Superior temporal gyrus (tissue), 1 donor: ENCODE measurements around the gene FBN2.

Experiments
- DNase-seq: peaks from one replicate; pipeline ENCODE4 v3.0.0-alpha.2; 2016; ENCODE audit errors: extremely low spot score

FBN2 gene

GRCh38 chr5:128253161-128253560 is 284.9 kb downstream of the FBN2 start:
- DNase-seq: no peak

DNA sequence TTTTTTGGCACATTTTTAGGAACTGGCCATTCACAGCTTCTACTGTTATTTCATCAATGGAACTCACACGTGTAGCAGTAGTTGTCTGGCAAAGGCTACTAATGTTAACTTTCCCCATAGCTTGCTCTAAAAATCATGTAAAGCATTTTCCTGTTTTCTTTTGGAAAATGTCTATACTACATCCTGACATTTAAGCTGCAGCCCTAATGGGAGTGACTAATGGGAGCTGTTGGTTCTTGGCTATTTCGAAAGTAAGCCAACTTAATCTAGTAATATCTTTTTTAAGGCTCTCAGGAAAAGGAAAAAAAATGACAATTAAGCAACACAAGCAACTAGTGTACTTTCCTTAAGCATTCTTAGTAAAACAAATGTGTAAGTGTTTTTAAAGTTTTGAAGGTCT is 285.3 kb downstream of the FBN2 start:
- DNase-seq: no peak

- no peak for DNase-seq
Measured at GRCh38 chr5:128252196-128252595, 285.8 kb downstream of the FBN2 start.

DNA sequence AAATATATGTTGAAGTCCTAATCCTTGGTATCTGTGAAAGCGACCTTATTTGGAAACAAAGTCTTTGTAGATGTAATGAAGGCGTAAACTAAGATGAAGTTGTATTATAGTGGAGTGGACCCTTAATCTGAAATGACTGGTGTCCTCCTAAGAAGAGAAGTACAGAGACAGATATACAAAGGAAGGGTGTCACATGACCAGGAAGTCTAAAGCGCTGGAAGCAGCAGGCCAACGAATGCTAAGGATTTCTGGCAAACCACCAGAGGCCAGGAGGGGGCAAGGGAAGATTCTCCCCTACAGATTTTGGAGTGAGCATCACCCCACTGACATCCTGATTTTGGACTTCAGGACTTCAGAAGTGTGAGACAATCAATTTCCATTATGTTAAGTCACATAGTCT is 292.1 kb downstream of the FBN2 start:
- no peak for DNase-seq

DNA sequence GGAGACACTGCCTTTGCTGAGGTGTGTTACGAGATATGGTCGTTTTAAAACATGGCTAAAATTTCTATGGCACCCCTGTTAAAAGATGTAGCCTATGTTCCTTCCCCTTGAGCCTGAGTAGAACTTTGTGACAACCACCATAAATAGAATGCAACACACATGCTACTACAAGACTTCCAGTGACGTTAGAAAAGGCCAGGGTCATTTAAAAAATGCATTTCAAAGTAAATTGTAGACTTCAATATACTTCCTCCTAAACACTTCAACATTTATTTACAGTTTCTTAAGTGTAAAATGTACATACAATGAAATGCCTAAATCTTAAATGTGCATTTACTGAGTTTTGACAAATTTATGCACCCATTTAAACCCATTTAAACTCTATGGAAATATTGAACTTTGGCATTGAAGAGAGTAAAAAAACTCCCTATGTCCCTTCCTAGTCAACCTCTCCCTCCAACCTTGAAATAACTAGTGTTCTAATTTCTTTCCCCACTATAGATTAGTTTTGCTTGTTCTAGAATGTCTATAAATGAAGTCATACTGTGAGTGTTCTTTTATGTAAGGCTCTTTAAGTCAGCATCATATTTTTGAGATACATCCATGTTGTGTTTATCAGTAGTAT is 294.0 kb downstream of the FBN2 start:
- DNase-seq: no peak

GRCh38 chr5:128241051-128241695 is 296.9 kb downstream of the FBN2 start:
- DNase-seq: no peak

GRCh38 chr5:128237546-128237945 is 300.5 kb downstream of the FBN2 start:
- DNase-seq: no peak

DNA sequence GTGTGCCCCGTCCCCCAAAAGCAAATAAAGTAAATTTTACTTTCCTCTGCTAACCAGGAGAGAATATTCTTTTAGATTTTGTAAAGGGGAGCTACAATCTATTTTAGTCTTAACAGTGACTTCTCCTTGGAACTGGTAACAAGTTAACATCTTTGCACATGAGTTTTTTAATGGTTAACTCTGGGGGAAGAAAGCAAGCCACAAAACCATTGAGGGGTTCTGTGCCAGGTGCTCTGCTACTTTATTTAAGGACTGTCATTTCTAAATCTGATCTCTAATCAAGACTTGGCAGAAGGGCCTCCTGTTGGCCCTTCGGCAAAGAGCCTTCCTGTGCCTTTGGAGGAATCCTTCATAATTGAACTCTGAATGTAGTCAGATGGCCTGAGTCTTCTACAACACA is 301.0 kb downstream of the FBN2 start:
- DNase-seq: no peak

- DNase-seq: no peak
Measured at GRCh38 chr5:128236334-128236733, 301.7 kb downstream of the FBN2 start.

DNA sequence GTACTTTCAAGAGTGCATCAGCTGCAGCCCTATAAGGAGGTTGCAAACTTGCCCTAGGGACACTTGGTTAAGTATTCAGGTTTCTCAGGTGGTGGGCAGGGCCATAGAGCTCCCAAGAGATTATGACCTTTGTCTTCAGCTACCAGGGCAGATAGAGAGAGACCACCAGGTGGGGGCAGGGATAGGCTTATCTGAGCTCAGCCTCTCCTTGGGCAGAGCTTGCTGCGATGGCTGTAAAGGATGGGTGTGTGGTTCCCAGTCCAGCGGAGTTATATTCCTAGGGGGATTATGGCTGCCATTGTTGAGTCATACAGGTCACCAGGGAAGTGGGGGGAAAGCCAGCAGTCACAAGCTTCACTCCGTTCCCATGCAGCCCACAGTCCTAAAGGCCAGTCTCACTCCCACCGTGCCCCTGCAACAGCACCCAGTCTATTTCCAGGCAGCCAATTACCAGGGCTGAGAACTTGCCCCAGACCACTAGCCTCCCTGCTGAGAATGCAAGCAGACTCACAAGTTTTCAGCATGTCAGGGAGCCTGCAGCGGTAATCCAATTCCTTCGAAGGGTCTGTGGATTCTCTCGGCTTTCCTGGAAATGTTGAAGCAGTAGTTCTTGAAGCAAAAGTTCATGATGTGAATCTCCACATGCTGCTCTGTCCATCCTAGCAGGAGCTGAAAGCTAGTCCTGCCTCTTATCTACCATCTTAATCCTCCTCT is 303.0 kb downstream of the FBN2 start:
- DNase-seq: no peak

DNA sequence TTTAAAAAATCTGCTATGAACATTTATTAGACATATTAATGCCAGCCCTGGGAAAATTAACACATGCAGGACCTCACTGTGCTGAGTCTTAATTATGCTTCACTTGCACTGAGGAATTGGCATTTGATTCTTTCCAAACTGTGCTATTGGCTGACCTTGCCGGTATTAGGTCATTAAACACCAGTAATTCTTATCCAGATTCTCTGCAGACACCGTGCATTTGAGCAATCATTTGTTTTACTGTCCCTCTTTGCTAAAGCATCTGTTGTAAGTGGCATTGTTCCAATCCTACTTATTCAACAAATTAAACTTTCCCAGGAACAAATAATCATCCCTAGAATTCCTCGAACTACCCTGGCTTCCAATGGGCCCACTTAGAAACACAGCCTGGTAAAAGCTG is 309.5 kb downstream of the FBN2 start:
- no peak for DNase-seq

DNA sequence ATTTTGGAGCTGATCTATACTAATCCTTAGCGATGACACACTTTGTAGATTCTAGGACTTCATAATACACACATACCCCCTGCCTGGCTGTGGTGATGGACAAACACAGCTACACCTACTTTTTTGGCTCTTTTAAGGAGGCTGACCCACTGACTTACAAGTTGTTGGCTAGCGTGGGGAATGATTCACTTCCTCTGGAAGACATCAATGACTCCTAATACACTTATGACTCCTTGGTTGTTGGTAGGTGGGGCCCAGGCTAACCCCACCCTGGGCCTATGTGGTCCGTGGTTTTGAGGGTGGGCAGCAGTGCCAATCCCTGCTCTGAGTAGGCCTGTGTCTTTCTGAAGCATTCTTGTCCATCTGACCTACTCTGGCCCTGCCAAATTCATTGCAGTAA is 310.0 kb downstream of the FBN2 start:
- DNase-seq: no peak

DNA sequence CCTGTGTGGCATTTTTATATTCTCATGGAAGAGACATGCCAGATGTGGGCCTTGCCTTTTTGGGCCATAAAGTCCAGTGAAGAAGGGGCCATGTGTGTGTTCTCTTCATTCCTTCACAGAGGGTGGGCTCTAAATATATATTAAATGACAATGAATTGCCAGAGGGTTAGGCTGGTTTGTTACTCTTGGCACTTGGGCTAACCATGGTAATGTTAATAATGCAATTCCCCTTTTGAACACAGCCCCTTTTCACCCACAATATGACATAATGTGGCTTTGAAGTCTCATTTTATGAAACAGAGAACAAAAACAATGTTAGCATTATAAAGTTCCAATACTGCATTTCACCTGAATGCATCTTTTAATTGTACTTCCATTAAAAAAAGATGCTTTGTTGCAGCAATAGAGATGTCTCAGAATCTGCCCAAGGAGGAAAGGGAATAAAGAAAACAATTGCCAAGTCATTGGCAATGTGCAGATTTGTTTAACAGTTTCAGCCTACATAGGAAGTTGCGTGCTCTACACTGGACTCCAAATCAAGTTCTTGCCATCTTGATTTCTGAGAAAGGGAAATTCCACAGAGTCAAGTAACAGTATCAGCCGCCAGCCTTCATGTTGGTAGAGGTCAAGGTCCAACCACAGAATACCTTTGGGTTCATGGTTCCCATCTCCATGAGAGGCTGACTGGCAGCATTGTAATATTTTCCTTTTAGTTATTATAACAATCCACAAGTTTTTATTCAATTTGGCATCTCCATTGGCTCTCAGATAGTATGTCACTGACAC is 312.6 kb downstream of the FBN2 start:
- DNase-seq: no peak

DNA sequence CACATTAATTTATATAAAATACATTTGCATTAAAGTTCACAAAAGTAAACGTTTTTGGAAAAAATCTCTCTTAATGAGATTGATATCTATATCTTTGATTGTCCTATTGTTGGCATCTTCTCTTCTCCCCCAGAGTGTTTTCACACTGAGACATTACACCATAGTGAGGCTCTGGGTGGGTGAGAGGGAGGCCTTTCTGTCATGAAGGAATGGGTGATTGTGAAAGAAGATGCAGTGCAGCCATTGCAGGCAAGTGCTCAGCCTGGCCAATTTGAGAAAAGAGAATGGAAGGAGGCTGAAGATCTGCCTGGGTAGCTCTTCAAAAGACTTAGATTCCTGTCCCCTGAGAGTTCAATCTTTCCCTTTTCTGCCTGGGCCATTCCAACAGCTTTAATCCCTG is 313.7 kb downstream of the FBN2 start:
- DNase-seq: no peak

- no peak for DNase-seq
Measured at GRCh38 chr5:128220841-128221240, 317.2 kb downstream of the FBN2 start.

GRCh38 chr5:128216860-128217531 is 321.0 kb downstream of the FBN2 start:
- DNase-seq: no peak

- DNase-seq: no peak
Measured at GRCh38 chr5:128216285-128216684, 321.8 kb downstream of the FBN2 start.

DNA sequence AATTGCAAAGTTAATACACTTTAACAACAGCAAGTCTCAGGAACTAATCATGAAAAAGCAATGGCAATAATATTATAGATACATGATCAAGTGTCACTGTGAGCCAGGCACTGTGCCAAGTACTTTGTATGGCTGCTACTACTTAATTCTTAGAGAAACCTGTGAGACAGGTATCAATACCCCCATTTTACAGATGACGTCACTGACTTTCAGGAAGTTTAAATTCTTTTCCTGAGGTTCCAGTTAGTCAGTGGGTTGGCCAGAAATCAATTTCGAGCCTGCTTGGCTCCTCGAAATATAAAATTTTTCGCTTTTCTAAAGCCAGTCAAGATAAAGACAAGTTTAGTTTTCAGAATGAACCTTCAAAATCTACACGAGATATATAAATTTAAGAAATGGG is 324.2 kb downstream of the FBN2 start:
- no peak for DNase-seq

DNA sequence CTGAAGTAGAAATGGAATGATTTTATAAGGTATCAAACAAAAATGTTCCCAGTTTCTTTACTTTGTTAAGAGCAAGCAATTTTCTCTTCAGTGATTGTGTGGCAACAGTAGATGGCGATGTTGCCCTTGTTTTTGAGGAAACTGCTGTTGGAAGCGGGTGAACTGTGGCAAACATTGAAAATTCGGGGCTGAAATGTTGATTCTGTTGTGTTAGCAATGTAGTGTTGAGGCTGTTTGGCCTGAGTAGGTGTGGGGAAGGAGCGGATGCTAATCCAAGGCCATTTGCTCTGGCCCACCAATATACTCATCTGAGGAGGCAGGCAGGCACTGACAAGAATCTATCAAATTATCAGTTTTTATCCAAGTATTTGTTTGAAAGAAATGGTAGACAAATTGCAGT is 324.7 kb downstream of the FBN2 start:
- peak; percentile 87 for DNase-seq

GRCh38 chr5:128212191-128212806 is 325.7 kb downstream of the FBN2 start:
- DNase-seq: no peak

- DNase-seq: no peak
Measured at GRCh38 chr5:128208436-128208835, 329.6 kb downstream of the FBN2 start.
